ENCODE measurements around the gene ERCC6L. TPM values are rescaled to one million over a fixed set of nuclear protein-coding genes. Genes with fewer than 3 reads are reported as not detected.

The ERCC6L gene, protein sequence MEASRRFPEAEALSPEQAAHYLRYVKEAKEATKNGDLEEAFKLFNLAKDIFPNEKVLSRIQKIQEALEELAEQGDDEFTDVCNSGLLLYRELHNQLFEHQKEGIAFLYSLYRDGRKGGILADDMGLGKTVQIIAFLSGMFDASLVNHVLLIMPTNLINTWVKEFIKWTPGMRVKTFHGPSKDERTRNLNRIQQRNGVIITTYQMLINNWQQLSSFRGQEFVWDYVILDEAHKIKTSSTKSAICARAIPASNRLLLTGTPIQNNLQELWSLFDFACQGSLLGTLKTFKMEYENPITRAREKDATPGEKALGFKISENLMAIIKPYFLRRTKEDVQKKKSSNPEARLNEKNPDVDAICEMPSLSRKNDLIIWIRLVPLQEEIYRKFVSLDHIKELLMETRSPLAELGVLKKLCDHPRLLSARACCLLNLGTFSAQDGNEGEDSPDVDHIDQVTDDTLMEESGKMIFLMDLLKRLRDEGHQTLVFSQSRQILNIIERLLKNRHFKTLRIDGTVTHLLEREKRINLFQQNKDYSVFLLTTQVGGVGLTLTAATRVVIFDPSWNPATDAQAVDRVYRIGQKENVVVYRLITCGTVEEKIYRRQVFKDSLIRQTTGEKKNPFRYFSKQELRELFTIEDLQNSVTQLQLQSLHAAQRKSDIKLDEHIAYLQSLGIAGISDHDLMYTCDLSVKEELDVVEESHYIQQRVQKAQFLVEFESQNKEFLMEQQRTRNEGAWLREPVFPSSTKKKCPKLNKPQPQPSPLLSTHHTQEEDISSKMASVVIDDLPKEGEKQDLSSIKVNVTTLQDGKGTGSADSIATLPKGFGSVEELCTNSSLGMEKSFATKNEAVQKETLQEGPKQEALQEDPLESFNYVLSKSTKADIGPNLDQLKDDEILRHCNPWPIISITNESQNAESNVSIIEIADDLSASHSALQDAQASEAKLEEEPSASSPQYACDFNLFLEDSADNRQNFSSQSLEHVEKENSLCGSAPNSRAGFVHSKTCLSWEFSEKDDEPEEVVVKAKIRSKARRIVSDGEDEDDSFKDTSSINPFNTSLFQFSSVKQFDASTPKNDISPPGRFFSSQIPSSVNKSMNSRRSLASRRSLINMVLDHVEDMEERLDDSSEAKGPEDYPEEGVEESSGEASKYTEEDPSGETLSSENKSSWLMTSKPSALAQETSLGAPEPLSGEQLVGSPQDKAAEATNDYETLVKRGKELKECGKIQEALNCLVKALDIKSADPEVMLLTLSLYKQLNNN
- 1 to 10 TPM; 7.8 to 8.2 TPM for total RNA-seq

DNA sequence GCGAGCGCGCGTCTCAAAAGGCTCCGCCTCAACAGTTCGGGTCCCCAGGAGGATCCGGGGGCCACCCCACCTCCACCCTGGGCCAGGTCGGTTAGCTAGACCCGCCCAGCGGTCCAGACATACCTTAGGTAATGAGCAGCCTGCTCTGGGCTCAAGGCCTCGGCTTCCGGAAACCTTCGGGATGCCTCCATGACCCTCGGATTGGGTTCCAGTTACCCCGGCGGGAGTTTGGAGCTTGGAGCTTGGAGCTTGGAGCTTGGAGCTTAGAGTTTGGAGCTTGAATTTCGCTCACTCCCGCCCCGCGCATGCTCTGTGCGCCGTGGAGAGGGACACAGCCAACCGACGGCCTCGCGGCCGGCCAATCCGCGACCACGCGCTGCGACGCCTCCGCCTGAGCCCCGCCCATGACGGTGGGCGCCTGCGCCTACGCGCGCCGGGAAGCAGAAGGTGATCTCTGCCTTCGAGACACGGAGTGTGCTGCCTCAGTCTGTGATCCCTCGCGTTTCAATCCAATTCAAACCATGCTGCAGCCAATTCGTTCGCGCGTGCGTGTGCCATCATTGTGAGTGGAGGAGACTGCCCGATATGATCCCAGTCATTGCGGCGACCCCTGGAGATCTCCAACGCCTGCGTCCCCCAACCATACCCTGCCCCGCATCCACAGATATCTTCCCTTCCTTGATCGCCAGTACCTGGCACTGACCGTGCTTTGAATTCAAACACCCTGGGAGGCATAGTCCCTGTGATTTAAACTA is at the start of gene ERCC6L:
TSS of gene ERCC6L (minus strand) at position 307 of the 755 bp plus-strand sequence. CDS start at position 191, 116 bp downstream.

DNA sequence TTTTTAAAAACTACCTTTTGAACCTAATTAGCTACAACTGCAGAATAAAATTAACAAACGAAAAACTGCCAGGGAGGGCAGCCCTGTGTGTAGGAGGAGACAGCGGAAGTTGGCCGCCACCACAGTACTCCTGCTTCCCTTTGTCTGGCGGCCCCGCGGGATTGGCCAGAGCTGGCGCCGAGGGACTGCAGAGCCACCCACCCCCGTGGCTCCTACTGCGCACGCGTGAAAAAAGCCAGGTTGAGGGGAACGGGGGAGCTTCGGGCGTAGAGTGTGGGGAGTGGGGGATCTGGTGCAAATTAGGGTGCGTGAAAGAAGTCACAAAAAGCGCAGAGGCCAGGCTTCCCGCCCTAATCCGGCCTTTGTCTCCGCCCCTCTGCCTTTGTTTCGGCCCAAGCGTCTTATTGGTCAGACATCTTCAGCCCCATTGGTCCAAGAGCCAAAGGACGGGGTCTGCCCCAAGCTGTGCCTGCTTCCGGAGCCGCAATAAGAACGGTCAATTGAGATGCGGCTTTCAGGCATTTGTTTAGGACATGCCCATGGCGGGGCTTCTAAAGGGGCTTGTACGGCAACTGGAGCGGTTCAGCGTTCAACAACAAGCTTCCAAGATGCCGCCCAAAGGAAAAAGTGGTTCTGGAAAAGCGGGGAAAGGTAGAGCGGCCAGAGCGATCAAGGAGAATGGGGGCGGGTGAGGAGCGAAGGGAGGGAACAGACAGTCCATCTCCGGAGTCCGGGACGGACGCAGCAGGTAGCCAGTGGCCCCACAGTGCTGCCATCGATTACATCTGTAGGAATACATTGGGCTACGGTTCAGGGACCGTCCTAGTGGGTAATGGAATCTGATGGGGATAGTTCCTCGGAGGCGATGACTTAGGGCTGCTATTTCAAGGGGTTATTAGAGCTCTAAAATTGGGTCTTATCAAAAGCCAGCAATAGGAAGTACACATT is 57.4 kb downstream of the ERCC6L start, which contains the start of gene PIN4:
TSS of gene PIN4 (plus strand) at position 580 of the 948 bp plus-strand sequence. CDS start at position 609, 29 bp downstream.

Other genes starting within 250 kb of the ERCC6L start
- gene RTL5, start 107.1 kb downstream of the ERCC6L start, total RNA-seq: under 1 TPM; 0.08 to 0.14 TPM
- 1 to 10 TPM; 7.1 to 9.6 TPM for gene PIN4, start 57.3 kb downstream of the ERCC6L start, total RNA-seq
- gene RPS4X, start 38.2 kb upstream of the ERCC6L start, total RNA-seq: 1,000 to 10,000 TPM; 1,317 to 1,340 TPM
- not detected for gene CITED1, start 66.9 kb upstream of the ERCC6L start, total RNA-seq